ENCODE data around the gene PDZD11.

DNA sequence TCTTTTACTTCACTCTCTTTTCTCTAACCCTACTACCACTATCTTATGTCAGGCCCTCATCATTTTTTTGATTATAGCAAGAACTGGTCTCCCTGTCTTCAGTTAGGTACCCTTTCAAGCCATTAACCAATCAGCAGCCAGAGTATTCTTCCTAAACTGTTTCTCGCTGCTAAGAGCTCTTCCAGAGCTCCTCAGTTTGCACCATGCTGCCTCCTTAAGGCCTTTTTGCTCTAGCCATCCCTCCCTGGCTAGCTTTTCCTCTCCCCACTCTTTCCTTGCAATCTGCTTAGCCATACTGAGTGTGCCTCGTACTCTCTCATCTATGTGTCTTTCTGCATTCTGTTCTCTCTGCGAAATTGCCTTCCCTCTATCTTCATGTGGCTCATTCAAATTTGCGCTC is 33.1 kb upstream of the PDZD11 start:
- TF ChIP-seq EZH2 (IDR thresholded peaks at IDR 0.05) (no peak), POLR2AphosphoS5 (IDR thresholded peaks at IDR 0.05; ENCODE audit: borderline replicate concordance, low read depth, low read length) (no peak)
